Subcutaneous abdominal adipose tissue (tissue), 5 donors: Measurements from ENCODE around the gene PIAS1.
A peak's percentile ranks its signal among the peaks of the same experiment; 100 is the strongest.
"Not testable (repeated sequence)": the region's sequence is repeated elsewhere in the genome, so short reads cannot be mapped to it uniquely, and the experiment has no call there.

Source experiments
- H3K27ac ChIP-seq: one replicate; pipeline ENCODE4 v1.7.0; 2013; ENCODE audit warnings: low read depth, mild to moderate bottlenecking, inconsistent platforms, low read length, moderate library complexity
- H3K27me3 ChIP-seq, 5 donors: one replicate each; pipeline ENCODE4 v1.7.0; 2013; ENCODE audit warnings: low read length in 5 of 5, inconsistent platforms in 1 of 5; ENCODE audit not compliant: control insufficient read depth in 5 of 5, insufficient read depth in 4 of 5
- H3K36me3 ChIP-seq, 5 donors: one replicate each; pipeline ENCODE4 v1.7.0; 2013; ENCODE audit warnings: low read length in 5 of 5; ENCODE audit not compliant: control insufficient read depth in 5 of 5, insufficient read depth in 5 of 5
- H3K4me1 ChIP-seq, 5 donors: one replicate each; pipeline ENCODE4 v1.7.0; 2013; ENCODE audit warnings: low read length in 5 of 5, mild to moderate bottlenecking in 3 of 5, moderate library complexity in 1 of 5; ENCODE audit not compliant: control insufficient read depth in 5 of 5, insufficient read depth in 5 of 5
- H3K4me3 ChIP-seq, 5 donors: one replicate each; pipeline ENCODE4 v1.7.0; 2013; ENCODE audit warnings: low read length in 5 of 5, low read depth in 1 of 5
- H3K9ac ChIP-seq, 5 donors: one replicate each; pipeline ENCODE4 v1.7.0; 2013; ENCODE audit warnings: low read length in 5 of 5, mild to moderate bottlenecking in 4 of 5, moderate library complexity in 3 of 5
- H3K9me3 ChIP-seq, 5 donors: one replicate each; pipeline ENCODE4 v1.7.0; 2013; ENCODE audit warnings: low read length in 5 of 5; ENCODE audit not compliant: control insufficient read depth in 5 of 5
- donor health status: healthy.
- donor health status: healthy.
- donor health status: healthy.
- donor health status: healthy.
- donor health status: healthy.

PIAS1 gene

DNA sequence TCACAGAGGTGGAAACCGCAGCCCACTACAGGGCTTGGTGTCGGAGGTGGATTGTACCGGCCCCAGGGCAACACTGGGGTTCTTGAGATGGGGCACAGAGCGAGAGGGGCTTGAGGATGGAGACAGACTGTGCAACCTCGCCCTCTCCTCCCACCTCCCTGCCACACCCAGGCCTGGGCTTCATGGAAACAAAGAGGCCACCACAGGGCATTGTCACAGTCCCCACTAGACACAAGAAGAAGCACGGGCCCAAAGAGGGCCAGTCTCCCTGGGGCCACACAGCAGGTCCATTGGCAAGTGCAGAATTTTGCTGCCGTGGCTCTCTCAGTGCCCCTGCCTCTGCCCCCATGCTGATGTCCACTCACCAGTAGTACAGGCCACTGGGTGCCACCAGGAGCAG lies 155.2 kb downstream of the PIAS1 start:
- no peak overlapping the region for H3K27ac ChIP-seq
- peaks cover 0 to 4% (median 0%) of the 10 kb centered on the region in 5 donors for H3K36me3 ChIP-seq
- peak overlapping the region in 1 of 5 donors; percentile 19 for H3K9ac ChIP-seq
- no peak overlapping the region for H3K4me3 ChIP-seq
- no peaks in the 10 kb centered on the region for H3K27me3 ChIP-seq
- H3K4me1 ChIP-seq: peaks cover 2 to 45% (median 30%) of the 10 kb centered on the region in 5 donors
- H3K9me3 ChIP-seq: no peaks in the 10 kb centered on the region

DNA sequence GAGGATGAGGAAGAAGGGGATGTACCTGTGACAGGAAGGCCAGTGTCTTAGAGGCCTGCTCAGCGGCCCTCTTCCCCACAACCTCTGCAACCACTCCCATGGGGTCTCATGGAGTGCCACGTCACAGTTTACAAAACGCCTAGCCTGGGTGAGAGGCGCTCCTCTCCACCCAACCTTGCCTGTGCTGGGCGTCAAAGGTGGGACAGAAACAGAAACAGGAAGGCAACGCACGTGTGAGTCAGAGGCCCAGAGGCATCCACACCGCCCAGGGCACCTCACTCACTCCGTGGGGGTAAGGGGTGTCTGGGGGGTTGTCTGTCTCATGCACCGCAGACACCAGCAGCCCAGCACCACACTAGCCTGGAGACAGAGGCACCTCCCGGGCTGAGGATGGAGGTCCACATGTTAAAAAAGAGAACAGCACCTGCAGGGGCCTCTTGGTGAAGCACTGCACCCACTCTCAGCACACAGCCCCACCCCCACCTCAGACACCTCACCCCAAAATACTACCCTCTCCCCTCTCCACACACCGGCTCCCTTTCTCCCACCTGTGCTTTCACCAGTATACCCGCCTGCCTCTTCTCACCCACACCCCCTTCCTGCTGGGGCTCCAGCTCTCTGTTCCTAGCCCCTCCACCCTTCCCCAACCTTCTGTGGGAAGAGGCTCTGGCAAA lies 155.8 kb downstream of the PIAS1 start:
- peak overlapping the region in 1 of 5 donors; percentile 19 for H3K9ac ChIP-seq
- H3K27ac ChIP-seq: no peak overlapping the region
- peaks cover 0 to 4% (median 0%) of the 10 kb centered on the region in 5 donors for H3K36me3 ChIP-seq
- H3K4me3 ChIP-seq: no peak overlapping the region
- H3K9me3 ChIP-seq: no peaks in the 10 kb centered on the region
- peaks cover 2 to 43% (median 27%) of the 10 kb centered on the region in 5 donors for H3K4me1 ChIP-seq
- no peaks in the 10 kb centered on the region for H3K27me3 ChIP-seq

DNA sequence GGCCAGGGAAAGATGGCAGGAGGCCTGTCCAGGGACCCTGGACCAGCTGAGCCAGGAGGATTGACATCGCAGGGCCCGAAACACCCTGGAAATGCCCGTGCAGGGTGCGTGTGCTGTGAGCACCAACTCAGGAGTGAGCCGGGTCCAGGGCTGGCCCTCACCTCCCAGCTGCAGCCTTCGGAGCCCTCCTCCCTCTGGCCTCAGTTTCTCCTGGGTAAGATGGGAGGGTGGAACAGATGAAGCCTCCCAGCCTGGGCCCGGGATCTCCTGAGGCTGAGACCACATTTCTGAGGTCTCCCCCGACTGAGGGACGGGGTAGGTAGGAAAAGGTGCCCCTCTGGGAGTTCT lies 156.3 kb downstream of the PIAS1 start:
- H3K9ac ChIP-seq: no peak overlapping the region
- no peaks in the 10 kb centered on the region for H3K9me3 ChIP-seq
- H3K4me1 ChIP-seq: peaks cover under 1 to 38% (median 23%) of the 10 kb centered on the region in 5 donors
- H3K27me3 ChIP-seq: no peaks in the 10 kb centered on the region
- no peak overlapping the region for H3K27ac ChIP-seq
- peaks cover 0 to 4% (median 0%) of the 10 kb centered on the region in 5 donors for H3K36me3 ChIP-seq
- H3K4me3 ChIP-seq: peak overlapping the region in 1 of 5 donors; percentile 48

DNA sequence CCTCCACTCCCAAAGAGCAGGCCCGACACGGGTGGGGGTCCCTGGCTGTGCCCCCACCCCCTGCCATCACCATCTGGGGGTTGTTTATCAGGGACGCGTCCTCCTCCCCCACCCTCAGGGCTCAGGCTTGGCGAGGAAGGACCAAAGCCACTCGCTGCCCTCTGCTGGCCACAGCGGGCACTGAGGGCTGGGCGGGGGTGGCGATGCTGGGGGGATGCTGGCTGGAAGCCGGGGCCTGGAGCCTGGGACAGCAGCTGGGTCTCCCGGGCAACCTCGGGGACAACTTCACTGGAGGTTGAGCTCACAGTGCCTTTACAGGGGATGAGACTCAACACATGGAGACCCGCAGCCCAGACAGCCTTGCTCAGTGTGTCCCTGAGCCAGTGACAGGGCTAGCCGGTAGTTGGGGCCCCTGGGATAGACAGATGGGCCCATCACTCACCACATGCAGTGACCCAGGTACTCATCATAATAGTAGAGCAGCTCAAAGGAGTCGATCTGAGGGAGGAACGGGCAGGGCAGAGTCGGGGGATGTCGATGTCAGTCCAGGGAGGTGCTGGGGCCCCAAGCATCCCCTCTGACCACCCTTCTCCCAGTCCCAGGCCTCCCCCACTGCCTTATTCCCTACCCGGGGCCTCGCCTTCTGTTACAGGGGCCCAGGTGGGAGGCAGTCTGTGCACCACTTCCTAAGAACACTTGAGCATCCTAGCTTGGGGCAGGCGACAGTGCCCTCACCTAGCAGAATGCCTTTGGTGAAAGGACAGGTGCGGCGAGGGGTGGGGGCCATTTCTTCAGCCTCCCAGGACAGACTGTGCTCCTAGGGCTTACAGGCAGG lies 156.9 kb downstream of the PIAS1 start:
- H3K4me3 ChIP-seq: peak overlapping the region in 1 of 5 donors; percentile 48
- no peak overlapping the region for H3K9ac ChIP-seq
- H3K27me3 ChIP-seq: no peaks in the 10 kb centered on the region
- no peak overlapping the region for H3K27ac ChIP-seq
- H3K4me1 ChIP-seq: peaks cover 0 to 31% (median 17%) of the 10 kb centered on the region in 5 donors
- no peaks in the 10 kb centered on the region for H3K9me3 ChIP-seq
- H3K36me3 ChIP-seq: peaks cover 0 to 4% (median 0%) of the 10 kb centered on the region in 5 donors

DNA sequence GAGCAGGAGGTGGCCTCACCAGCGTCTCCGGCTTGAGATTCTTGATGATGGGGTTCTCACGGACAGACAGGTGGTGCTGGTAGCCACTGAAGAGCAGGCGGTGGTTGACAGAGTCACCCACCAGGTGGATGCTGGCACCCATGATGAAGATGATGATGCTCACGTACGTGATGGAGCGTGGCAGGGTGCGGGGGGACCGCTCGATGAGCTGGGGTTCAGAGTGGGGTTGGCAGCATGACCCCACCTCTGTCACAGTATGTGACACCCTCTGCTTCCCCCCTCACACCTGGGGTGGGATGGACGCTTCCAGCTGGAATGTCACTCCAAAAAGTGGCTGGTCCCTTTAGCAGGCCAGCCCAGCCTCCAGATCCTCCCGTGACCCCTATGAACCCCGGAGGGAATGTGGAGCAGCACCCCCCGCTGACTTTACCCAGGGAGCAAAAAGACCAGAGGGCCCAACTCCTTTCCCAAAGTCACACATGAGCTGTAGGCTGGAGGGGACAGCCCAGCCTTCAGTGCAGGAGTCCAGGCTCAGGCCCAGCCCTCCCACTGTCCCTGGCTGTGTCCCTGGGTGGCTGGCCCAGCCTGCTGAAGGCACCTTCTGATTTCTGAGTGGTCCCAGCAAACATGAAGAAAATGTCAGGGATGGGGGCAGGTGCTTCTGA lies 157.7 kb downstream of the PIAS1 start:
- Histone ChIP-seq H3K4me3 (no peak overlapping the region), H3K27ac (no peak overlapping the region), H3K9ac (no peak overlapping the region), H3K36me3 (peaks cover 0 to 4% (median 0%) of the 10 kb centered on the region in 5 donors), H3K9me3 (no peaks in the 10 kb centered on the region), H3K4me1 (peaks cover 0 to 24% (median 10%) of the 10 kb centered on the region in 5 donors), H3K27me3 (no peaks in the 10 kb centered on the region)

DNA sequence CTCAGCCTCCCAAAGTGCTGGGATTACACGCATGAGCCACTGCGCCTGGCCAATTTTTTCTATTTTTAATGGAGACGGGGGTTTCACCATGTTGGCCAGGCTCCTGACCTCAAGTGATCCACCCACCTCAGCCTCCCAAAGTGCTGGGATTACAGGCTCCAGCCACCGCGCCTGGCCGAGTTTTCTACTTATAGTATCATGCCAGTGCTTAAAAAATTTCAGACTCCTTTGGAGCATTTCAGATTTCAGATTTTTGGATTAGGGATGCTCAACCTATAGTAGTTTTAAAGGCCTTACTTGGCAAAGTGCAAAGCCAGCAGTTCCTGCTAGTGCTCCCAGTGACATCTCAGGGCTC lies 159.4 kb downstream of the PIAS1 start:
- peaks cover 0 to 14% (median 10%) of the 10 kb centered on the region in 5 donors for H3K4me1 ChIP-seq
- H3K36me3 ChIP-seq, H3K9me3 ChIP-seq, H3K4me3 ChIP-seq, H3K27me3 ChIP-seq, H3K27ac ChIP-seq, H3K9ac ChIP-seq: not testable (repeated sequence)

DNA sequence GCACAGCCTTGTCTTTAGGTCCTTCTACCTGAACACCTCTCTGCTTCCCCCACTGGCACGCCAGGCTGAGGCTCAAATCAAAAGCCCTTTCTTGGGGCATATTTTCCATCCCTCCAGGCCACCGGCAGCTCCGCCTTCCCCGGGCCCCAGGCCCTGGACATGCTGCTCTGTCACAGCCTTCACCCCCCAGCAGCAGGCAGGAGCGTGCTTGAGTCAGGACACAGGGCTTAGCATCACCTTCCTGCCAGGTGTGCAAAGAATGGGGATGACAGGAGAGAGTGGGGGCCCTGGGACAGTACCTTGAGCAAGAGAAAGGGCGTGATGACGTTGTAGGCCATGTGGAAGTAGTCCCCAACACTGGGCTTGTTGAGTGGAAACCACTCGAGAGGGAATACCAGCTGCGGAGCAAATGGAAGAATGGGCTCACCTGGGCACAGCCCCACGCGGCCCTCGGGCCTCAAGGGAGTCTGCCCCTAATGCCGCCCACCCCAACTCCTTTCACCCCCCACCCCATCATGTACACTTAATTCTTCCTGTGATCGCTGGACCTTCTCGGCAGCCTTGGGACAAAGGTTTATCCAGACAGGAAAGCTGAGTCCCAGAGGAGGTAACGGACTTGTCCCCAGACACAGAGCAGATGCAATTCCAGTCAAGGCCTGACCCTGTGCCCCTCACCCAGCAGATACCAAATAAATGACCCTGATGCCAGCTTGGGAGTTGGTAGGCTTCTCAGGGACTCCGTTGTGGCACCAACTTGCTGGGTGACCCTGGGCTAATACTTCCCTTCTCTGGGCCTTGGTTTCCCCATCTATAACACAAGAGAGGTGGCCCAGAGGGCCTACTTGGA lies 160.1 kb downstream of the PIAS1 start:
- H3K9me3 ChIP-seq: no peaks in the 10 kb centered on the region
- H3K4me1 ChIP-seq: peaks cover 0 to 14% (median 7%) of the 10 kb centered on the region in 5 donors
- no peak overlapping the region for H3K4me3 ChIP-seq
- no peak overlapping the region for H3K9ac ChIP-seq
- H3K36me3 ChIP-seq: peaks cover 0 to 6% (median 0%) of the 10 kb centered on the region in 5 donors
- no peak overlapping the region for H3K27ac ChIP-seq
- H3K27me3 ChIP-seq: no peaks in the 10 kb centered on the region

DNA sequence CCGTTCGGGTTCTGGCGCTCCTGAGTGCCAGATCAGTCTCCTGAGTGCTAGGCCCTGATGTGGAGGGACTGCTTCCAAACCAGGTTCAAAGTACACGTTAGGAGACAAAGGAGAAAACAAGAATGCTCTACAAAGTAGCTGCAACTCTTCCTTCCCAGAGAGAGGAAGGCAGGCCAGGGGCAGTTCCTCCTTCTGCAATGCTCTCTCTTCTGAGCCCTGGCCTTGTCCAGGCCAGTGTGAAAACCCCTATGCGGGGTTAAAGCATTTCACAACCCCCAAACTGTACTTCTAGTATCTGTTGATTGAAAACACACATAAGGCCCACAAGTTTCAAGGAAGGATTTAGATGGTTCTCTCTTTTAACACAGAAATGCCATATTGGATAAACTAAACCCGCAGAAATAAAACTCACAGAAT lies 160.7 kb downstream of the PIAS1 start:
- Histone ChIP-seq H3K36me3 (peaks cover 0 to 6% (median 0%) of the 10 kb centered on the region in 5 donors), H3K27me3 (no peaks in the 10 kb centered on the region), H3K4me3 (no peak overlapping the region), H3K4me1 (peaks cover 0 to 14% (median 7%) of the 10 kb centered on the region in 5 donors), H3K27ac (no peak overlapping the region), H3K9me3 (no peaks in the 10 kb centered on the region), H3K9ac (no peak overlapping the region)

DNA sequence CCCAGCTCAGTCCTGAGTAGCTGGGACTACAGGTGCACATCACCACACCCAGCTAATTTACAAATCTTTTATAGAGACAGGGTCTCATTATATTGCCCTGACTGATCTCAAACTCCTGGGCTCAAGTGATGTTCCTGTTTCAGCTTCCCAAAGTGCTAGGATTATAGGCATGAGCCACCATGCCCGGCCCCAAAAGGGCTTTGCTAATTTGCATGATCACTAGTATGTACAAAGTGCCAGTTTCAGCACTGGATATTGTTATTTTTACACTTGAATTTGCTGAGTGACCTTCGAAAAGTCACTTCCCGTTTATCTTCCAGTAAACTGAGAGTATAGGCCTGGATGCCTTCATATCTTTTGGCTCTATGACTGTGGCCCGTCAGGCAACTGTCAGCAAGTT lies 163.2 kb downstream of the PIAS1 start:
- no peak overlapping the region for H3K9ac ChIP-seq
- H3K4me3 ChIP-seq: no peak overlapping the region
- peaks cover 0 to 6% (median 3%) of the 10 kb centered on the region in 5 donors for H3K4me1 ChIP-seq
- H3K36me3 ChIP-seq: peaks cover 0 to 2% (median 0%) of the 10 kb centered on the region in 5 donors
- H3K9me3 ChIP-seq: no peaks in the 10 kb centered on the region
- no peak overlapping the region for H3K27ac ChIP-seq
- no peaks in the 10 kb centered on the region for H3K27me3 ChIP-seq
